ENCODE data around the gene DTL.

DNA sequence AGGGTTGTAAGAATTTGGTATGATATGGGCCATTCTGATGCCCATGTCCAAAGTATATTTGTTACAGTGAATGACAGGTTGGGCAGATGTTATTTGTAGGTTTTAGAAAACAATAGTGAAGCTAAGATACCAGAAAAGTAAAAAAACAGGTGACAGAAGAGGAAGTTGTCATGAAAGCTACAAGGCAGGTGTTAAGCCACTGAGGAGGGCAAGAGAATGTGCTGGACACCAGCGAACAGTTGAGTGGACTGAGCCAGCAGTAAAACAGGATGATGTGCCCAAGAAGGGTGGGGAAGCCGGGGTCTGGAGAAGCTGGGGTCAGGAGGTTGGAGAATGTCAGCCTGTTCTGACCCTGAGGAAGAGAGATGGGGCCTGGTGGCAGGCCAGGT lies 83.3 kb downstream of the DTL start:
- TF ChIP-seq, protein P1, sequence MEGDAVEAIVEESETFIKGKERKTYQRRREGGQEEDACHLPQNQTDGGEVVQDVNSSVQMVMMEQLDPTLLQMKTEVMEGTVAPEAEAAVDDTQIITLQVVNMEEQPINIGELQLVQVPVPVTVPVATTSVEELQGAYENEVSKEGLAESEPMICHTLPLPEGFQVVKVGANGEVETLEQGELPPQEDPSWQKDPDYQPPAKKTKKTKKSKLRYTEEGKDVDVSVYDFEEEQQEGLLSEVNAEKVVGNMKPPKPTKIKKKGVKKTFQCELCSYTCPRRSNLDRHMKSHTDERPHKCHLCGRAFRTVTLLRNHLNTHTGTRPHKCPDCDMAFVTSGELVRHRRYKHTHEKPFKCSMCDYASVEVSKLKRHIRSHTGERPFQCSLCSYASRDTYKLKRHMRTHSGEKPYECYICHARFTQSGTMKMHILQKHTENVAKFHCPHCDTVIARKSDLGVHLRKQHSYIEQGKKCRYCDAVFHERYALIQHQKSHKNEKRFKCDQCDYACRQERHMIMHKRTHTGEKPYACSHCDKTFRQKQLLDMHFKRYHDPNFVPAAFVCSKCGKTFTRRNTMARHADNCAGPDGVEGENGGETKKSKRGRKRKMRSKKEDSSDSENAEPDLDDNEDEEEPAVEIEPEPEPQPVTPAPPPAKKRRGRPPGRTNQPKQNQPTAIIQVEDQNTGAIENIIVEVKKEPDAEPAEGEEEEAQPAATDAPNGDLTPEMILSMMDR (conservative IDR thresholded peaks at IDR 0.05) = no peak
- TF ChIP-seq EZH2 (IDR thresholded peaks at IDR 0.05; ENCODE audit: low read depth) = no peak
